Common myeloid progenitor, CD34-positive (primary cell): ENCODE data around the gene TALDO1.
A peak's percentile ranks its signal among the peaks of the same experiment; 100 is the strongest.

Source experiments
- CTCF ChIA-PET: fragments of 350-600 bp; sonication (Branson Sonifier 250); formaldehyde crosslinking; loops from one replicate; lab custom pipeline; 2021; ENCODE audit warnings: antibody characterized with exemption; lab: Charles Lee
- POLR2A ChIA-PET: fragments of 350-600 bp; sonication (Branson Sonifier 250); formaldehyde crosslinking; loops from one replicate; lab custom pipeline; 2021; ENCODE audit warnings: antibody characterized with exemption; lab: Charles Lee
- DNase-seq, 3 donors: peaks; one replicate each; pipeline versions ENCODE4 v3.0.0 to v3.0.0-alpha.2; 2013
- H3K27ac ChIP-seq, 2 experiments: 1 replicate in 1 of 2; 2 replicates in 1 of 2; pipeline ENCODE4 v1.7.0; 2013; ENCODE audit warnings: inconsistent platforms in 2 of 2, low read length in 2 of 2, mild to moderate bottlenecking in 2 of 2, low read depth in 1 of 2, moderate library complexity in 1 of 2; ENCODE audit not compliant: severe bottlenecking in 2 of 2, insufficient read depth in 1 of 2, poor library complexity in 1 of 2
- H3K27me3 ChIP-seq, 5 experiments: replicated peaks in 2 of 5; 1 replicate in 3 of 5; 2 replicates in 2 of 5; pipeline versions ENCODE4 v1.6.1 to v1.7.0; 2013; ENCODE audit warnings: low read length in 4 of 5, mild to moderate bottlenecking in 2 of 5, moderate library complexity in 2 of 5, inconsistent platforms in 1 of 5; ENCODE audit not compliant: insufficient read depth in 5 of 5, control insufficient read depth in 4 of 5
- H3K36me3 ChIP-seq, 4 experiments: 1 replicate in 2 of 4; 2 replicates in 2 of 4; pipeline versions ENCODE4 v1.6.1 to v1.7.0; 2013; ENCODE audit warnings: low read length in 3 of 4, control low read depth in 1 of 4, mild to moderate bottlenecking in 1 of 4; ENCODE audit not compliant: control insufficient read depth in 4 of 4, insufficient read depth in 4 of 4
- H3K4me1 ChIP-seq, 4 experiments: 1 replicate in 3 of 4; 2 replicates in 1 of 4; pipeline versions ENCODE4 v1.6.1 to v1.7.1; 2013; ENCODE audit warnings: low read length in 3 of 4, mild to moderate bottlenecking in 3 of 4, control low read depth in 1 of 4, inconsistent platforms in 1 of 4, moderate library complexity in 1 of 4; ENCODE audit not compliant: control insufficient read depth in 4 of 4, insufficient read depth in 4 of 4; ENCODE audit errors: control extremely low read depth in 1 of 4
- H3K4me3 ChIP-seq, 7 experiments: 1 replicate in 4 of 7; 2 replicates in 3 of 7; pipeline versions ENCODE4 v1.5.1 to v1.7.0; 2013; ENCODE audit warnings: mild to moderate bottlenecking in 7 of 7, low read length in 6 of 7, moderate library complexity in 6 of 7, inconsistent platforms in 2 of 7, low read depth in 2 of 7, control low read depth in 1 of 7; ENCODE audit not compliant: insufficient read depth in 4 of 7, control insufficient read depth in 1 of 7; ENCODE audit errors: extremely low read depth in 1 of 7
- H3K9me3 ChIP-seq, 5 experiments: 1 replicate in 4 of 5; 2 replicates in 1 of 5; pipeline versions ENCODE4 v1.6.1 to v1.7.1; 2013; ENCODE audit warnings: low read length in 4 of 5, mild to moderate bottlenecking in 2 of 5, inconsistent platforms in 1 of 5, low read depth in 1 of 5, moderate library complexity in 1 of 5; ENCODE audit not compliant: control insufficient read depth in 4 of 5, insufficient read depth in 2 of 5; ENCODE audit errors: control extremely low read depth in 1 of 5
- WGBS: methylation state at CpG from one replicate; pipeline ENCODE4 v1.1.5; 2013; ENCODE audit not compliant: insufficient coverage; 5-methylcytosine and 5-hydroxymethylcytosine counted together

TALDO1 gene

DNA sequence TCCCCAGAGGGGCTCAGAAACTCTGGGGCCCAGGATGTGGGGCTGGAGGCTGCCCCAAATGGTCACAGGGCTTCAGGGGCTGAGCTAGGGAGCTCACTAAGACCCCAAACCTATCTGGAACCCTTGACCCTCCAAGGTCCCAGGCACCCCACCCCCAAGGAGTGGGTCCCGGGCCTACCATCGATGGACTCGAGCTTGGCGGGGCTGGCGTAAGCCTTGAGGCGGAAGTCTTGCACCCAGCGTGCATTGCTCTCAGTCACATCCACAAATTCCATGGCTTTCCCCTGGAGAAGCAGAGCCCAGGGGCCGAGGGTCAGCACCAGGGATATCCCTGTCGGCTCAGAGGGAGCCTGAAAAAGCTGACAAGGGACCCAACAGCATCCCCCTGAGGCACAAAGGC lies 26.6 kb downstream of the TALDO1 start:
- 83% methylated on average over 2 of the region's 9 CpGs for WGBS
- no peak for DNase-seq
- Histone ChIP-seq H3K36me3 (peaks cover 8 to 51% (median 27%) of the 10 kb centered on the region in 4 experiments), H3K27me3 (no peaks in the 10 kb centered on the region), H3K9me3 (no peaks in the 10 kb centered on the region), H3K4me1 (peaks cover 0 to 23% (median 19%) of the 10 kb centered on the region in 4 experiments), H3K4me3 (no peak overlapping the region), H3K27ac (no peak overlapping the region)
- POLR2A ChIA-PET, result no interaction called here
- CTCF ChIA-PET, result interaction anchor here (0.9 kb wide), 1 partner anchor 20 kb away, joined by 3 read pairs; no protein-coding TSS in a partner anchor

DNA sequence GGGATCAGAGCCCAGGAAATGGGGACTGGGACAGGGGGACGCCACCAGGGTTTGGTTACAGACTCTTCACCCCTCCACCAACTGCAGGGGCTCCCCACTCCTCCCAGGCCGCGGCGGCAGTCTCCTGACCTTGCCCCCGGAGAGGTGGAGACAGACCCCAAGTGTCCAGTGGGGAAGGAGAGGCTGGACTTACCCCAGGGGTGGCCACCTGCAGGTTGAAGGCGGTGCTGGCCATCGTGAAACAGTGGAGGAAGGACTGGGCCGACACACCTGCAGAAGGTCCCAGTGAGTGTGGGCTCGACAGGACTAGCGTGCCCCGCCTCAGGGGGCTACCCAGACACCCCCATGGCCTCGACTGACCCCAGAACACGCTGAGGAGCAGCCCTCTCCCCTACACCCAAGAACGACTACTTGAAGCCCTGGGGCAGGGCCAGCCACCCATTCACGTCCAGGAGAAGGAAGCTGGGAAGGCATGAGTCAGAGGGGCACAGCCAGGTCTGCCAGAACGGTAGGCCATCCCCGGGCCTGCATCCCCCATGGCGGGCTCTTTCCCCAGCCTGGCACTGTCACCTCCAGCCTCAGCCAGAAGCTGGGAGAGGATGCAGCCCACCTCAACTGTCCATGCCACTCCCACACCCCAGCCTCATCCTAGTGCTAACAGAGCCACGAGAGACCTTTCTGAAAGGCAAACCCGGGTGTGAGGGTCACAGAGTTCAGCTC lies 27.8 kb downstream of the TALDO1 start:
- DNase-seq, result no peak
- ChIA-PET CTCF (interaction anchor here (0.6 to 1.8 kb wide), 9 partner anchors 9 to 1132 kb away, joined by 3 to 9 read pairs (median 3); no protein-coding TSS in a partner anchor), POLR2A (no interaction called here)
- 91% methylated on average over 11 of the region's 20 CpGs for WGBS
- no peaks in the 10 kb centered on the region for H3K27me3 ChIP-seq
- no peak overlapping the region for H3K4me3 ChIP-seq
- peak overlapping the region in 1 of 2 experiments; percentile 25 for H3K27ac ChIP-seq
- peaks cover 0 to 25% (median 19%) of the 10 kb centered on the region in 4 experiments for H3K4me1 ChIP-seq
- H3K9me3 ChIP-seq, result no peaks in the 10 kb centered on the region
- H3K36me3 ChIP-seq, result peaks cover 9 to 47% (median 25%) of the 10 kb centered on the region in 4 experiments

- 92% methylated on average over 5 of the region's 11 CpGs for WGBS
- H3K4me3 ChIP-seq, result peak overlapping the region; percentile 20 to 84 (median 75)
- no peak for DNase-seq
- H3K27ac ChIP-seq, result peak overlapping the region in 1 of 2 experiments; percentile 58
- ChIA-PET POLR2A (interaction anchor here (0.8 to 1.1 kb wide), 2 partner anchors 9 to 19 kb away, joined by 3 read pairs; no protein-coding TSS in a partner anchor), CTCF (interaction anchor here (0.9 to 1.8 kb wide), 6 partner anchors 10 to 30 kb away, joined by 3 to 9 read pairs (median 4); no protein-coding TSS in a partner anchor)
- no peaks in the 10 kb centered on the region for H3K9me3 ChIP-seq
- H3K27me3 ChIP-seq, result no peaks in the 10 kb centered on the region
- H3K36me3 ChIP-seq, result peaks cover 4 to 41% (median 20%) of the 10 kb centered on the region in 4 experiments
- H3K4me1 ChIP-seq, result peaks cover 0 to 25% (median 19%) of the 10 kb centered on the region in 4 experiments
Measured at GRCh38 chr11:776263-776560, 28.9 kb downstream of the TALDO1 start.

DNA sequence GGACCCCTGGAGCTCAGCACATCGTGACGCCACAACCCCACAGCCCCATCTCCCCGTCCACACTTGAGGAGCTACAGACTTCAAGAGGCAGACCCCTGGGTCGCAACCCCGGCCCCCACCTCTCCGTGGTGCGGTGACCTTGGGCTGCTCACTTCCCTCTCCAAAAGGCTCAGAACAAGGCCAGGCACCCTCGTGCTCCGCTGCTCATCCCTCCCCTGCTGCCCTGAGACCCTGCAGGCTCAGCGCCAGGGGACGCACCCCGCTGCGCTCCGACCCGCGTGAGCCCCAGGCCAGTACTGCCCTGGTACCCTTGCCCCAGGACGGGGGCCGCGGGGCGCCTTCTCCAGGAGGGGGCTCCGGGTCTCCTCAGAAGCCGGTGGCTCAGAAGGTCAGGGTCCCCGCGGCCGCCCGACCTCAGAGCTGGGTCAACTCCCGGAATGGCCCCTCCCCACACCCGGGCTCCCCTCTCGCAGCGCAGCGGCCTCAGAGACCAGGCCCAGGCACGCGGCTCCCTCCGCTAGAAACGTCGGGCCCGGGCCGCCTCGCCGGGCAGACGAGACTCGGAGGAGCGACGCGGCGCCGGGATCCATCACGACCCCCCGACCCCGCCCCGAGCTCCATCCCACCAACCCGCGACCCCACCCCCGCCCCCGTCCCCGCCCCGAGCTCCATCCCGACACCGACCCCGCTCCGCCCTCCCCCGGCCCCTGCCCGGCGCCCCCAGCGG lies 29.5 kb downstream of the TALDO1 start:
- Histone ChIP-seq H3K4me3 (peak overlapping the region; percentile 58 to 84 (median 75)), H3K36me3 (peaks cover 4 to 36% (median 16%) of the 10 kb centered on the region in 4 experiments), H3K4me1 (peaks cover 0 to 25% (median 19%) of the 10 kb centered on the region in 4 experiments), H3K27me3 (no peaks in the 10 kb centered on the region), H3K9me3 (no peaks in the 10 kb centered on the region), H3K27ac (peak overlapping the region in 1 of 2 experiments; percentile 66)
- CTCF ChIA-PET, result interaction anchor here (0.9 to 1.8 kb wide), 5 partner anchors 10 to 31 kb away, joined by 3 to 9 read pairs (median 4); no protein-coding TSS in a partner anchor
- WGBS, result 2% methylated on average over 26 of the region's 65 CpGs
- DNase-seq, result peak in 2 of 3 donors; percentile 54 to 67
- POLR2A ChIA-PET, result interaction anchor here (0.8 to 1.1 kb wide), 2 partner anchors 9 to 20 kb away, joined by 3 read pairs; no protein-coding TSS in a partner anchor

DNA sequence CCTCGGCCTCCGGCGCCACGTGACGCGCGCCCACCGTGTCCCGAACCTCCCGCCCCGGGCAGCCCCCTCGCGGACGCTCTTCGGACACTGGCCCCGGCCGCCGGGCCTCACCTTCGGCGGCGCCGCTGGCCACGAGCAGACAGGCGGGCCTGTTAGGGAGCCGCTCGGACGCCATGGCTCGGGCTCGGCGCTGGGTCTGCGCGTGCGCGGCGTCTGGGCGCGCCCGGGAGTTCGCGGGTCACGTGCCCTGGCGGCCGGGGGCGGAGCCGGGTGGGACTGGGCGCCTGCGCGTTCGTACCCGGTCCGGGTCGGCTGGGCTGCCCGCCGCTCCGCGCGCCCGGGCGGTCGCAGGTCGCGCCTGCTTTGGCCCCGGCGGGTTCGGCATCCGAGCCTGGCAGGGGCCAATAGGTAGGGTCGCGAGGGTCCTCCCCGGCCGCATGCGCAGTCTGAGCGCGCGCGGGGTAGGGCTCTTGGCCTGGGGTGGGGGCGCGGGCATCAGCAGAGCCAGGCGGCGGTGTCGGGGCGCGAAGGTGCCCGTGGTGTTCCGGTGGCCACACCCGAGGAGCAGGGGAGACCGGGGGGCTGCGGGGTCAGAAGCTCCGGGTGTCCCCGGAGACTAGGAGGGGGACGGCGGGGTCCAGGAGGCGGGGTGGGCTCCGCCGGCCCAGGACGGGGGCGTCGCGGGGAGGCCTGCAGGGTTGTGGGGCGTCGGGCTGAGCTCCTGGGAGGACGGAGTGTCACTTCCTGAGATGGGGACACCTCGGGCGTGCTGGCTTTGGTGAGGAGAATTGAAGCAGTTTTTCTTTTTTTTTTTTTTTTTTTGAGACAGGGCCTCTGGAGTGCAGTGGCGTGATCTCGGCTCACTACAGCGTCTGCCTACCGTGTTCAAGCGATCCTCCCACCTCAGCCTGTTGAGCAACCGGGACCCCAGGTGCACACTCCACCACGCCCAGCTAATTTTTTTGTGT lies 30.3 kb downstream of the TALDO1 start, which contains the start of gene GATD1:
Gene GATD1 (minus strand): TSS at position 200 of the 968 bp plus-strand sequence. CDS start 25 bp downstream, at position 175.
- CTCF ChIA-PET, result interaction anchor here (0.9 to 1.8 kb wide), 4 partner anchors 9 to 71 kb away, joined by 3 to 4 read pairs (median 3); no protein-coding TSS in a partner anchor

More for the DNA sequence above, 30.3 kb downstream of the TALDO1 start, which contains the start of gene GATD1:
- H3K27me3 ChIP-seq, result no peaks in the 10 kb centered on the region
- DNase-seq, result peak; percentile 80 to 89 (median 86)
- no peaks in the 10 kb centered on the region for H3K9me3 ChIP-seq
- H3K27ac ChIP-seq, result peak within 1 kb of the TSS in 1 of 2 experiments; percentile 66
- peak within 1 kb of the TSS; percentile 58 to 84 (median 75) for H3K4me3 ChIP-seq
- peaks cover 3 to 27% (median 11%) of the 10 kb centered on the region in 4 experiments for H3K36me3 ChIP-seq
- POLR2A ChIA-PET, result no interaction called here
- under 1% methylated on average over 95 of the region's 110 CpGs for WGBS
- H3K4me1 ChIP-seq, result peaks cover 0 to 25% (median 19%) of the 10 kb centered on the region in 4 experiments
